Stimulated activated CD8-positive, alpha-beta memory T cell treated with anti-CD3 and anti-CD28 coated beads, Interleukin-15, amount 100 ng/mL, for 48 hours (primary cell): ENCODE data around the gene MED25.

Experiments
- DNase-seq, 2 donors: peaks; one replicate each; pipeline ENCODE4 v3.0.0-alpha.2; 2020; ENCODE audit warnings: low read depth in 2 of 2

MED25 gene

DNA sequence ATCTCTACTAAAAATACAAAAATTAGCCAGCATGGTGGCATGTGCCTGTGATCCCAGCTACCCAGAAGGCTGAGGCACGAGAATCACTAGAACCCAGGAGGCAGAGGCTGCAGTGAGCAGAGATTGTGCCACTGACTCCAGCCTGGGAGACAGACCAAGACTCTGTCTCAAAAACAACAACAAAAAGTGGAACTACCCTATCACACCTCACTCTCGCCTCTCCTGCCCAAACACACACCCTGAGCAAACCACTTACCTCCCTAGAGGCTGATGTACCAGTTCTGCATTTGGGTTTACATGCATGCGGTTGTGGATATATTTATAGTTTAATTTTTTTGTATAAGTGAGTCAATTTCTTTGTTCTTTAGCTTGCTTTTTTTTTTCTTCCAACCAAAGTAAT lies 25.2 kb downstream of the MED25 start:
- no peak for DNase-seq

DNA sequence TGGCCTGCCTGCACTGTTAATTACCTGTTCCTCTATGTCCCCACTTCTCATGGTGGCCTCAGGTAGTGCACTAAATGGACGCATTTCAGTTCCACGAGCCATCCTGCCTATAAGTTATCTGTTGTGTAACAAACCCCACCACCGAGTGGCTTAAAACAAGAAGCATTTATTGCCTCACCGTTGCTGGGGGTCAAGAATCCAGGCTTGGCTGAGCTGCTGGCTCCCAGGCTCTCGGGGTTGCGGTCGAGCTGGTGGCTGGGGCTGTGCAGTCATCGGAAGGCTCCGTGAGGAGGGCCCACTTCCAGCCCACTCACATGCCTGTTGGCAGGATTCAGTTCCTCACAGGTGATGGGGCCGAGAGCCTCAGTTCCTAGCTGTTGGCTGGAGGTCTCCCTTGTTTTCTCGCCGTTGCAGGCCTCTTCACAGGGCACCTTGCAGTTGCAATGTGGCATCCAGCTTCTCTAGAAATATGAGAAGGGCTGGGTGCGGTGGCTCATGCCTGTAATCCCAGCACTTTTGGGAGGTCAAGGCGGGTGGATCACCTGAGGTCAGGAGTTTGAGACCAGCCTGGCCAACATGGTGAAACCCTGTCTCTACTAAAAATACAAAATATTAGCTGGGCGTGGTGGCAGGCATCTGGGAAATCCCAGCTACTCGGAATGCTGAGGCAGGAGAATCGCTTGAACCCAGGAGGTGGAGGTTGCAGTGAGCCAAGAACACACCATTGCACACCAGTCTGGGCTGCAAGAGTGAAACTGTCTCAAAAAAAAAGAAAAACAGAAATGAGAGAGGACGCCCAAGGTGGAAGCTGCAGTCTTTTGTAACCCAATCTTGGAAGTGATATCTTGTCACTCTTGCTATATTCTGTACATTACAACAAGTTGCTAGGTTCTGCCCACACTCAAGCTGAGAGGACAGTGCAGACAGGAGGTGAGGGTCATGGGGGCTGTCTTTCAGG lies 26.3 kb downstream of the MED25 start:
- DNase-seq, result no peak

DNA sequence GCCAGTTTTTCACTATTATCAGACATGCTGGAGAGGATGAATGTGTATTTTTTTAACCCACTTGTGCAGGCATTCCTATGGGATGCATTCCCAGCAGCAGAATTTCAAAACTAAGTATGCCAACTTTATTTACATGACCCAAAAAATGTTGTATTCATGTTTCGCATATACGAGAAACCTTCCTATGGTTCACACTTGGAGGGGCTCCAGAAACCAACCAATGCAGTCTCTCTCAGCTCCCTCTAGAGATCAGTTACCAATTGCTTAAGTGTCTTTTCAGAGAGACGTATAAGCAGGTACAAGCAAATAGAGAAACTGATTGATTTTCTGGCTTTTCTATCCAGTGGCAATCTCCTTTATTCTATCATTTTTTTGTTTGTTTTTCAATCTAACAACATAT lies 27.3 kb downstream of the MED25 start:
- no peak for DNase-seq

DNA sequence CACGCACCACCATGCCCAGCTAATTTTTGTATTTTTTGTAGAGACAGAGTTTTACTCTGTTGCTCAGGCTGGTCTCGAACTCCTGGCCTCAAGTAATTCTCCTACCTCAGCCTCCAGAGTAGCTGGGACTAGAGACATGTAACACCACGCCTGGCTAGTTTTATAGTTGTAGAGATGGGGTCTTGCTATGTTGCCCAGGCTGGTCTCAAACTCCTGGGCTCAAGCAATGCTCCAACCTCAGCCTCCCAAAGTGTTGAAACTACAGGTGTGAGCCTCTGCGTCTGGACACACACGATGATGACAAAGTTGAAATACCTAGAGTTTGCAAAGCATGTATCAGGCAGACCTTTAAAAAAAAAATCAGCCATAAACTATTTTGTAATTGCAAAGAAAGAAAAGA lies 28.3 kb downstream of the MED25 start:
- no peak for DNase-seq

DNA sequence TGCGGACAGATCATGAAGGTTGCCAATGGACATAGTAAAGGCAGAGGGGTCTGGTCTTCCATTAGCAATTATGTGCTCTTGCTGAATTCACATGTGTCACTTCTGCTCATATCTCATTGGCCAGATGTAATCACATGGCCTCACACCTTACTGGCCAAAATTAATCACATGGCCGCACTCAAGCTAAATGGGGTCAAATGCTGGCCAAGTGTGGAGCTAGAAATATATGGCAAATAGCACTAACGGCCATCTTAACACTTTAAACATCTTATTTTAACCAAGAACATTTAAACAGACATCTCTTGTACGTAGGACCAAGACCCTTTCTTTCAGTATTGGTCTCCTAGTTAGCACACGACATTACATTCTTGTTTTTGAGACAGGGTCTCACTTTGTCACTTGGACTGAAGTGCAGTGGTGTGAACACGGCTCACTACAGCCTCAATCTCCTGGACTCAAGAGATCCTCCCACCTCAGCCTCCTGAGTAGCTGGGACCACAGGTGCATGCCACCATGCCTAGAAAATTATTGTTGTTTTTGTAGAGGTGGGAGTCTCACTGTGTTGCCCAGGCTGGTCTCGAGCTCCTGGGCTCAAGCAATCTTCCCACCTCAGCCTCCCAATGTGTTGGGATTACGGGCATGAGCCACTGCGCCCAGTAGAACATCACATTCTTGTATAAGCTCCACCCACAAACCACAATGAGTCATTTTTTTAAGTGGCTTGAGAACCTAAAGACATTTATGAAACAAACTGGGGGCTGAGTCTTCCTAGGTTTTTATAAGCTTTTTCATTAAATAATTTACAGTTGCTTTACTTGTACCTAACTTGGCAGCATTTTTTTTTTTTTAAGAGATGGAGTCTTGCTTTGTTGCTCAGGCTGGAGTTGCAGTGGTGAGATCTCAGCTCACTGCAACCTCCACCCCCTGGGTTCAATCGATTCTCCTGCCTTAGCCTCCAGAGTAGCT lies 29.9 kb downstream of the MED25 start:
- DNase-seq, result no peak

DNA sequence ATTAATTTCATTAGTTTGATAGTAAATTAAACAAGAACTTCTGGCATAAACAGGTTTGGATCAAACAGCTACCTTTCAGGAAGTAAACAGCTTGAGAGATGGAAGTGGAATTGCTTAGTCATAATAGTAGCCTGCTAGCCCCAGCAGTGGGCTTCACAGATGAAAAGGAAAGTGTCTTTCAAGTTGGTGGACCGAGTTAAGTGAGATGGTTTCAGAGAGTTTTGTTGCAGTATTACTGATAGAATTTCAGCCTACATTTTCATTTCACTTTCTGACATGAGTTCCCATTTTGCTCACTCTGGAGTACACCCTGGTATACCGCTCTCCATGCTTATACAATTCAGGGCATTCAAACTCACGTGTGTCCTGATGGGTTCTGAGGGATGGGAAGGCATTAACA lies 30.8 kb downstream of the MED25 start:
- no peak for DNase-seq

DNA sequence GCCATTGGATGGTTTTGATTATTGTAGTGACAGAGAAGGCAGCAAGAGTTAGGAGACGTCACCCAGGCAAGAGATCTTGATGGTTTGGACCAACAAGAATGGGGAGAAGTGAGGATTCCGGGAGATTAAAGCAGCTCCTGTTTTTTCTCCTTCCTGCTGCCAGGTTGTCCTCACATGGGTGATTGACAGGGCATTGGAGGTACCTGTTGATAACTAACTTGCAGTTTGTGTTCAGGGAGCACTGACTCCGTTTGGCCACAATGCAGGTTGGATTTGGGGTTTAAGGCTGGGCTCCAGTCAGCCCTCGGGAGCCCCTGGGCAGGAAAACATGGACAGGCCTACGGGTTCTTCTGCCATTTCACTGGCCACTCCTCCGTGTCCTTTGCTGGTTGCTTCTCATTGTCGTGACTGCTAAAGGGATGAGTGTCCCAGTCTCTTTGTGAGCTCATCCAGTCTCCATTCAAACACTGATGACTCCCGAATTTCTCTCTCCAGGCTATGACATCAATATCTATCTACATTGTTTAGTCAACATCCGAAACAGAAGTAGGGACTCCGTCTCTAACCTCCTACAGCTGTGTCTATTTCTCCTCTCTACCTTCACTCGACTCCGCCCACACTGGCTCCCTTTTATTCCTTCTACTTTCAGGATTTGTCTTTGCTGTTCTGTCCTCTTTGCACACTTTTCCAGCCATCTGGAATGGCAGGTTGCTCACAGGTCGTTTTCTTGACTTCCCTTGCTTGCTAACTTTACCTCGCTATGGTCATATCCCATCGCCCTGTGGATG lies 31.5 kb downstream of the MED25 start:
- DNase-seq, result no peak

DNA sequence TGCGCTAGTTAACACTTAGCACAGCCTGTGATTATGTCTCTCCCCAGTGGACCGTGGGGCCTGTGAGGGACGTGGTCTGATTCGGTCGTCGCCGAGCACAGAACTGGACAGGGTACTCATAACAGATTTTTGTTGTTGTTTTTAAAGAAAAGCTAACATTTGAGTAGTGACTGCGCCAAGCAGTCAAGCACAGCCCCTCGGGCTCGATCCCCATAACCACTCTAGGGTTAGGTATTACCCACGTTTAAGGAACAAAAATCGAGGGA lies 32.1 kb downstream of the MED25 start:
- DNase-seq, result no peak

DNA sequence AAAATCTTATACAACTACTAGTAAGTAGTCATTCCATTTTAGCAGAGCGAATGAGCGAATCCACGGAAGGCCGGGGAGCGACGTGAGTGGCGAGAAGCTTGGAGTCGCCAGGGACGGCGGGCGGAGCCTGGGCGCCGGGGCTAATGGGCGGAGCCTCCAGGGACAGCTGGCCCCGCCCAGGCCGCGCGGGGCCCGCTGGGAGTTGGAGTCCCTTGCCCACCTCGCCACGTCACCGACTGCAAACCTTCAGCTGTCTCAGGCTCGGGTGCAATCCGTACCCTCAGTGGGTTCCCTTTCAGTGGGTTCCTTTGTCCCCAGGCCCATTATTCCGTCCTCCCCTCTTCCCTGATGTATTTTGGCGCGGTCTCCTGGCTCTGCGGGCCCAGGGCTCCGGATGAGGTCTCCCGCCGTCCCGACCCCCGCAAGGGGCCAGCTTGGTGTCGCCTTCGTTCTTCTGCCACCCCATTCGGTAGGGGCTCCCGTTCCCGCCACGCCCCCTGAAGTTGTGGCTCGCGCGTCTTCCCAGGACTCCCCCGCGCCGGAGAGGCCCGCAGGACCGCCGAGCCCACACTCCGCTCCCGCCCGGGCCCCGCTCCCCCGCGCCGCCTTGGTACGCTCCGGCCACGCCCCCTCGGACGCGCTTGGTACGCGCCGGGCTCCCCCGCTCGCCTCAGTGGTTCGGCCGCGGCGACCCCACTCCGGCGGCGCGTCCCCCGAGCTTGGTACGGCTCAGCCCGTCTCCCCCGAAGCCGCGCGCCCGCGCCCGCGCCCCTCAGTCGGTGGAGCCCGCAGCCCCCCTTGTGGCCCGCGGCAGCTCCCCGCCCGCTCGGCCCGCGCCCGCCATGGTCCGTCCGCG lies 32.6 kb downstream of the MED25 start, which contains the start of gene PTOV1:
PTOV1 (plus strand) TSS at position 673 of the 856 bp plus-strand sequence.
- peak; percentile 76 to 85 for DNase-seq

DNA sequence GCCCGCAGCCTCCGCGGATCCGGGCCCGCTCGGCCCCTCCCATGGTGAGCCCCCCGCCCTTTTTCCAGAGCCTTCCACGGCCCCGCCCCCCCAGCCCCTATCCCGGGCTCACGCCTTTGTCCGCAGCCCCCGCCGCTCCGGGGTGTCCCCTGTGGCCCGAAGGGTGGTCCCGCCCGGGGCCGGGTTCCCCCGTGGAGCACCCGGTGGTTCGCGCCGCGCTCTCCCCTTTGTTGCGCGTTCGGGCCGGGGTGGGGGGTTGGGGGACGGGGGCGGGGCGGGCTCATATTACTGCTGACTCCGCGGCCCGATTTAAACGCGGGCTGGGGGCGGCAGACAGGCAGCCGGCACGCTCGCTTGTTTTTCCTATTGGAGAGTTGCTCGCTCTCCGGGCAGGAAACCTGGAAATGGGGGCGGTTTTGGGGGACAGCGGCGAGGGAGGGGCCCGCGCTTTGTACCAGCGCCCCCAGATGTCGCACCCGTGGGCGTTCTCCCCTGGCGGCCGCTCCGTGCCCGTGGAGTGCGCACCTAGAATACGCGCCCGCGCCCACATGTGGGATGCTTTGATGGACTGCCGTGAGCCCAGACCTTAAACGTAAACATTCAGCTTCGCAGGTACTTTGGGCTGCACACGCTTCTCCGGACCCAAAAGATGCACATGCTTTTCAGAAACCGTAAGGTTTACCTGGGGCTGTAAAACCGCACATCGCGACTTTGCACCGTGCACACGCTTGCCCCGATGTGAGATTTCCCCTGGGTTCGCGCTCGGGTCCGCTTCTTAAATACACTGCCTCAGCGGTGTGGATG lies 33.6 kb downstream of the MED25 start:
- no peak for DNase-seq

DNA sequence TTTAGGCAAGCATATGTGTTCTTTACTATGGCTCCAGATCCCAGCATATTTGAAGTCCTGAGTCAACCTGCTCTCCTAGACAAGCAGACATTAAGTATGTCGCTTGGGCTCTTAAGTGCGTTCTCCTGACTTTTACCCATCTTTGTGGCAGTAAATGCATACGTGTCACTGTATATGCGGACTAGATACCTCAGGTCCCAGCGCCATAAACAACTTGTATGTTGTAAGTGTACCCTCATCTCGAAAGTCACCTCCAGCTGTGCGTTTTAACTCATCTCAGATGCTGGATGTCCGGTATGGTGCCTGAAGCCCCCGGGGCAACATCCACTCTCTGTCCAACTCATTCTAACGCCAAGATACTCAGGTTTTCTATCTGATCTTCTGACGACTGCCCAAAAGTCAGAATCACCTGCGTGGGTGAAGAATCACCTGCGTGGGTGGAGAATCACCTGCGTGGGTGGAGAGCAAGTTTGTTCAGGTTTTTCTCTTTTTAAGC lies 34.6 kb downstream of the MED25 start:
- DNase-seq, result no peak

DNA sequence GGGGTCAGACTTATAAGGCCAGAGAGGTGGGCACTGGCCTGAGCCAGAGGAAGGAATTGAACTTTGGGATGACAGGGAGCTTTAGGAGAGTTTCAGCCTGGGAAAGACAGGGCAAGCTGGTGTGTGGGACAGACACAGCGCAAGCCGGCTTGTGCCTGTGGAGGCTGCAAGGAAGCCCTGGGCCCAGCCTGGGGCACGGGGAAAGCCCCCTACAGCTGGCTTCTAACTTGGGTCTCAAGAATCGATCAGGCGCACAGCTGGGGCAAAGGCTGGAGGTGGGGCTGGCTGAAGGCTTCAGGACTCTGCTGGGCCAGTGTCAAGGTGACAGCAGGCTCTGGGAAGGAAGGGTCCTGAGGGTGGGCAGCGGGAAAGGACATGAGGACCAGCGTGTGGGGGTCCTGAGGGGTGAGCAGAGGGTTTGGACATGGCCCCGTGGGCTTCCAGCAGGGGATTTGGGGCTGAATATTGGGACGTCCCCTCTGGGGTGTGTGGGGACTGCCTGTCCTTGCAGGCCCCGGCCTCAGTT lies 35.8 kb downstream of the MED25 start:
- no peak for DNase-seq

DNA sequence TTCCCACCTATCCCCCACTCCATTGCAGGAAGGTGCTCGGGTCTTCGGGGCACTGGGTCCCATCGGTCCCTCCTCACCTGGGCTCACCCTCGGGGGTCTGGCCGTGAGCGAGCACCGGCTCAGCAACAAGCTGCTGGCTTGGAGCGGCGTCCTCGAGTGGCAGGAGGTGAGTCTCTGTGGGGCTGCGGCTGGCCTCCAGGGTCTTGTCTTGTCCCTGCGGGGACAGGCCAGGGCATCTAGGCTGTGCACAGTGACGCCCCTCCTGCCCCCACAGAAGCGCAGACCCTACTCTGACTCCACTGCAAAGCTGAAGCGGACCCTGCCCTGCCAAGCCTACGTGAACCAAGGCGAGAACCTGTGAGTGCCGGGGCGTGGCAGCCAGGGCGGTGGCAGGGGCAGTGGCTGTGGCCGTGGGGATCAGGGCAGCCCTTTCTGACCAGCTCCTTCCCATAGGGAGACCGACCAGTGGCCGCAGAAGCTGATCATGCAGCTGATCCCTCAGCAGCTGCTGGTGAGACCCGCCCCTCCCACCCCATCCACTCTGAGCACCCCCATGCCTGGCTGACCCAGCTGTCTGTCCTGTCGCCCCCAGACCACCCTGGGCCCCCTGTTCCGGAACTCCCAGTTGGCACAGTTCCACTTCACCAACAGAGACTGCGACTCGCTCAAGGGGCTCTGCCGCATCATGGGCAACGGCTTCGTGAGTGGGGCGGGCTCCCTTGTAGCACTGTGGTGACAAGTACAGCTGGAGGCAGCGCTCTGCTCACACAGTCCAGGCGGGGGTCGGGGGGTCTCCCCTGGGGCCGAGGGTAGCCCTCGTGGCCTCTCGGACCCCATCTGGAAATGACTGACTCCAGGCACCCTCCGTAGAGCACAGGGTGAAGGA lies 36.5 kb downstream of the MED25 start:
- DNase-seq, result no peak

DNA sequence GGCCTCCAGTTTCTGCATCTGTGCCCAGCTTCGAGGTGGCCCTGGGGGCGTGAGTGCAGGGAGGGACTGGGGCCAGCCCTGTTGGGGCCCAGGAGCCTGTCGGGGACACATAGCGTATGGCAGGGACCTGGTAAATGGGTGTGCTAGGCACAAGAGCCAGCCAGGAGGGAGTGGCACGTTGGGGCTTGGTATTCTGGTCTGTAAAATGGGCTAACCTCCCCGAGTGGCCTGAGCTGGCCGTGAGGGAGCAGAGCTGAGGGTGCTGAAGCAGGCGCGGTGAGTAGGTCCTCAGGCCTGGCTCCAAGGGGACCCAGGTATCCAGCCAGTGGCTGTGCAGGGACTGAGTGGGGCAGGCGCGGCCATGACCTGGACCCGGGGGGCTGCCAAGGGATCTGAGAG lies 37.2 kb downstream of the MED25 start:
- DNase-seq, result no peak

DNA sequence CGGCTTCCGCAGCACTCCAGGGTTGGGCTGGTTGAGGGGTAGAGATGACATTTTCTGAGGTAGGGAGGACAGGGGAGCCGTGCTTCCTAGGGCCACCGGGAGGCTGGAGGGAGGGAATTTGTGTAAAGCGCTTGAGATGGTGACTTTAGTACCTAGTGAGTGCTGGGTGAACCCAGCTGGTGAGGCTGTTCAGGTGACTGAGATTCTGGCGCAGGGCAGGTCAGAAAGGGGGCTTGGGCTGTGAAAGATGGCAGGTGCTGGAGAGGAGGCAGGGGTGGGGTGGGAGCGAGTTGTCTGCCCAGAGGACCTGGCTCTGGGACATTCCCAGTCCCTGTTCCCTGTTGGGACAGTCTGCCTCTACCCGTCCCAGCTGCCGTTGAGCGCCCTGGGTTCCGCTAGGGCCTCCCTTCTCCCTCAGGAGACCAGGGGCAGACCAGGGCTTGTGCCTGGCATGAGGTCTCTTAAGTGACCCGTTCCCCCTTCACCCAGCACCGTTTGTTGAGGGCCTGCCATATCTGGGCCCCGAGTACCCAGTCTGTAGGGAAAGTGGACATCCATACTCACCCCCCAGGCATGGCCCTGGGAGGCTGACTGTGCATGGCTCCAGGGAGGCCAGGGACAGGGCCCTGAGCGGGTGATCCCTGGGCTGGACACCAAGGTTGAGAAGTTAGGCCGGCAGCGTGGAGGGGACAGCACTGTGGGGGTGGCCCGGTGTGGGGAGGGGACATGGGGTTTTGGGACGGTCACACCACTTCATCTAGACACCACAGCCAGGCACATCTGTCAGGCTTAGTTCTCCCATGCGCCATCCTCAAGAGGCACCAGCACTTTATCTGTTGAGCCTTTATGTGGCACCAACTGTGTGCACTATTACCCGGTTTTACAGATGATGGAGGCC lies 37.8 kb downstream of the MED25 start:
- no peak for DNase-seq

DNA sequence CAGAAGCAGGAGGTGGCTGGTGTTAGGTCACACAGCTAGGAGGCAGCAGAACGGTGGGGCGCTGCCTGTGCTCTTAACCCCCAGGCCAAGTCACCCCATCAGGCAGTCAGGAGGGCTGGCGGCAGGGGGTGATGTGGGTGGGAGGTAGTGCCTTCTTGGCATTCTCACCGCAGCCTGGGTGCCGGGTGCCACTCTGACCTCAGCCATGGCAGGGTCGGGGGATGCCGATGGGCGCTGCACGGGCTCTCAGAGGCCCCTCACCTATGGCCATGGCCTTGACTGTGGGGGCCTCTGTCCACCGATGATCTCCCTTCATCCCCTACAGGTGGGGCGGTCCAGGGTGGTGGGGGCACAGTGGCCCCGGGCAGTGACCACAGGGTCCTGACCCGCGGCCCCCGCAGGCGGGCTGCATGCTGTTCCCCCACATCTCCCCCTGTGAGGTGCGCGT lies 38.5 kb downstream of the MED25 start:
- no peak for DNase-seq

DNA sequence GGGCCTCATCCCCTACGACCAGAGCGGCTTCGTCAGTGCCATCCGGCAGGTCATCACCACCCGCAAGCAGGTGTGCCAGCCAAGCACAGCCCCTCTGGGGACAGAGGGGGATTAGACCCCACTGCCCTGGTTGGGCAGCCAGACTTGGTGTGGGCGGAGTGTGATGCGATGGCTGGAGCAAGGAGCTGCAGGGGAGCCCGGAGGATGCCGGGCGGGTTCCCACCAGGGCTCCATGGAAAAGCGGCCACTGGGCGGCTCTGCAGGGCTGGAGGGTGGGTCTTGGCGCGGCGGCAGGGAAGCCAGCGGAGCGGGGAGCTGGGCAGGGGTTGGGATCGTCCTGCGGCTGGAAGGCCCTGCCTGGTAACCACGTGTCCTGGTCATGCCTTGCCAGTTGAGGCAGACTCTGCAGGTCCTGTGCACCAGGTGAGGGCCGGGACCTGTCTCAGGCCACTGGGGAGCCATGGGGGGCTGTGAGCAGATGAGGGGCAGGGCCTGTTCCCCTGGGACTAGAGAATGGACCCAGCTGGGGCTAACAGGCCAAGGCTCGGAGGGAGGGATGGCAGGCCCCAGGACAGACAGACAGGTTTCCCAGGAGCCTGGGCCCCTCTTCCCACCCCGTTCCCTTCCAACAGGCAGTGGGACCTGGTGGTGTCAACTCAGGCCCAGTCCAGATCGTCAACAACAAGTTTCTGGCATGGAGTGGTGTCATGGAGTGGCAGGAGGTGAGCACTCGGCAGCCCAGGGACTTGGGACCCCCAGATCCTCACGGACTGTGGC lies 39.2 kb downstream of the MED25 start:
- no peak for DNase-seq
